Activated CD4-positive, alpha-beta T cell treated with anti-CD3 and anti-CD28 coated beads, Interleukin-2, amount 50 U/mL, for 4 hours (primary cell): ENCODE data around the gene UQCRC1.
"Not testable (repeated sequence)": the region's sequence is repeated elsewhere in the genome, so short reads cannot be mapped to it uniquely, and the experiment has no call there.

Experiments
- DNase-seq, 2 experiments: peaks; one replicate each; pipeline ENCODE4 v3.0.0-alpha.2; 2020

The UQCRC1 gene

GRCh38 chr3:48553886-48554845 is 55.3 kb downstream of the UQCRC1 start:
- DNase-seq = no peak

GRCh38 chr3:48553361-48553760 is 56.1 kb downstream of the UQCRC1 start:
- DNase-seq = no peak

- DNase-seq = no peak
Observed at GRCh38 chr3:48552111-48552951, 57.1 kb downstream of the UQCRC1 start.

GRCh38 chr3:48551651-48552050 is 57.8 kb downstream of the UQCRC1 start:
- not testable (repeated sequence) for DNase-seq
